Type B pancreatic cell (in vitro differentiated cells): ENCODE results near the gene PRAC2. TPM values are rescaled to one million over a fixed set of nuclear protein-coding genes. Genes with fewer than 3 reads are reported as not detected.

Source experiments
- DNase-seq: peaks from one replicate; pipeline ENCODE4 v3.0.0; 2021; ENCODE audit warnings: mixed read lengths; ENCODE audit not compliant: unreplicated experiment; ENCODE audit errors: extremely low spot score
- H3K27ac Mint-ChIP-seq: 2 replicates; pipeline ENCODE4 v1.8.0; 2021; ENCODE audit warnings: mild to moderate bottlenecking, mixed read lengths
- H3K27me3 Mint-ChIP-seq: 2 replicates; pipeline ENCODE4 v1.8.0; 2021; ENCODE audit warnings: mixed read lengths
- H3K36me3 Mint-ChIP-seq: 2 replicates; pipeline ENCODE4 v1.8.0; 2021; ENCODE audit warnings: mixed read lengths
- H3K4me1 Mint-ChIP-seq: one replicate; pipeline ENCODE4 v1.8.0; 2021; ENCODE audit warnings: mixed read lengths; ENCODE audit not compliant: unreplicated experiment
- H3K4me3 Mint-ChIP-seq: 2 replicates; pipeline ENCODE4 v1.8.0; 2021; ENCODE audit warnings: mild to moderate bottlenecking, mixed read lengths
- H3K9me3 Mint-ChIP-seq: 2 replicates; pipeline ENCODE4 v1.8.0; 2021; ENCODE audit warnings: mixed read lengths
- microRNA-seq: library from miRNA; unstranded; fragments of <30 nt; microRNA quantifications from one replicate; pipeline ENCODE4, GENCODE V29; 2020
- total RNA-seq: library from RNA; stranded (reverse); gene quantifications from 2 replicates; pipeline ENCODE4 v1.2.1, GENCODE V29; 2021; ENCODE audit warnings: low replicate concordance
- TF ChIP-seq, protein P1 (sequence below): fragments of 200-600 bp; sonication (generic); conservative IDR thresholded peaks from 2 replicates; pipeline ENCODE4 v1.5.0; 2021; ENCODE audit warnings: antibody characterized with exemption, mild to moderate bottlenecking

The PRAC2 gene
- total RNA-seq, 1 donor from 2014 or later: not detected

DNA sequence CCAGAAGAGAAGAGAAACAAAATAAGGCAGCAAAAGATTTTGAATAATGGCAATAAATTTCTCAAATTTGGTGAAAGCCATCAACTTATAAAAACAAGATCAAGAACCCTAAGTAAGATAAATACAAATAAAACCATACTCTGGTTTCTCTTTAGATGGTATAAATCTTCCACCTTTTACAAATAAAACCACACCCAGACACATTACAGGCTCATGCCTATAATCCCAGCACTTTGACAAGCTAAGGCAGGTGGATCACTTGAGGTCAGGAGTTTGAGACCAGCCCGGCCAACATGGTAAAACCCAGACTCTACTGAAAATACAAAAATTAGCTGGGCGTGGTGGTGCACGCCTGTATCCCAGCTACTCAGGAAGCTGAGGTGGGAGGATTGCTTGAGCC is 50.3 kb downstream of the PRAC2 start:
- no peaks in the 10 kb centered on the region for H3K4me1 Mint-ChIP-seq
- TF ChIP-seq, protein P1, sequence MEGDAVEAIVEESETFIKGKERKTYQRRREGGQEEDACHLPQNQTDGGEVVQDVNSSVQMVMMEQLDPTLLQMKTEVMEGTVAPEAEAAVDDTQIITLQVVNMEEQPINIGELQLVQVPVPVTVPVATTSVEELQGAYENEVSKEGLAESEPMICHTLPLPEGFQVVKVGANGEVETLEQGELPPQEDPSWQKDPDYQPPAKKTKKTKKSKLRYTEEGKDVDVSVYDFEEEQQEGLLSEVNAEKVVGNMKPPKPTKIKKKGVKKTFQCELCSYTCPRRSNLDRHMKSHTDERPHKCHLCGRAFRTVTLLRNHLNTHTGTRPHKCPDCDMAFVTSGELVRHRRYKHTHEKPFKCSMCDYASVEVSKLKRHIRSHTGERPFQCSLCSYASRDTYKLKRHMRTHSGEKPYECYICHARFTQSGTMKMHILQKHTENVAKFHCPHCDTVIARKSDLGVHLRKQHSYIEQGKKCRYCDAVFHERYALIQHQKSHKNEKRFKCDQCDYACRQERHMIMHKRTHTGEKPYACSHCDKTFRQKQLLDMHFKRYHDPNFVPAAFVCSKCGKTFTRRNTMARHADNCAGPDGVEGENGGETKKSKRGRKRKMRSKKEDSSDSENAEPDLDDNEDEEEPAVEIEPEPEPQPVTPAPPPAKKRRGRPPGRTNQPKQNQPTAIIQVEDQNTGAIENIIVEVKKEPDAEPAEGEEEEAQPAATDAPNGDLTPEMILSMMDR: no peak
- H3K27me3 Mint-ChIP-seq: peaks cover 37% of the 10 kb centered on the region
- H3K9me3 Mint-ChIP-seq: no peaks in the 10 kb centered on the region
- H3K27ac Mint-ChIP-seq: no peak overlapping the region
- H3K4me3 Mint-ChIP-seq: no peak overlapping the region
- H3K36me3 Mint-ChIP-seq: no peaks in the 10 kb centered on the region
- no peak for DNase-seq

Small RNA genes within 50 kb of the gene (microRNA-seq; reads per million reads assigned to microRNA genes)
- gene MIR3185: not detected

Other genes with a start within 250 kb of the PRAC2 start
- gene HOXB1, start 192.2 kb upstream of the PRAC2 start, total RNA-seq: 0.29 and 0.79 TPM in 2 replicates
- 35.6 and 36.5 TPM in 2 replicates for gene HOXB2, start 178.1 kb upstream of the PRAC2 start, total RNA-seq
- gene HOXB4, start 144.8 kb upstream of the PRAC2 start, total RNA-seq: 14.8 and 27.0 TPM in 2 replicates
- 46.9 and 93.7 TPM in 2 replicates for gene HOXB3, start 132.9 kb upstream of the PRAC2 start, total RNA-seq
- gene HOXB5, start 129.4 kb upstream of the PRAC2 start, total RNA-seq: 10.1 and 20.8 TPM in 2 replicates
- gene HOXB6, start 118.2 kb upstream of the PRAC2 start, total RNA-seq: 17.6 and 20.3 TPM in 2 replicates
- gene HOXB7, start 112.2 kb upstream of the PRAC2 start, total RNA-seq: 9.8 and 11.7 TPM in 2 replicates
- gene HOXB8, start 107.9 kb upstream of the PRAC2 start, total RNA-seq: 16.0 and 17.1 TPM in 2 replicates
- gene HOXB9, start 96.8 kb upstream of the PRAC2 start, total RNA-seq: 1.6 and 9.4 TPM in 2 replicates
- 0.88 TPM in 1 of 2 replicates, not detected in the other for gene PRAC1, start 667 bp upstream of the PRAC2 start, total RNA-seq
- 0.59 TPM in 1 of 2 replicates, not detected in the other for gene HOXB13, start 5.6 kb downstream of the PRAC2 start, total RNA-seq
- gene TTLL6, start 94.0 kb downstream of the PRAC2 start, total RNA-seq: 2.8 and 3.5 TPM in 2 replicates
- 74.5 and 99.7 TPM in 2 replicates for gene CALCOCO2, start 107.8 kb downstream of the PRAC2 start, total RNA-seq
- 91.5 and 92.2 TPM in 2 replicates for gene ATP5MC1, start 169.6 kb downstream of the PRAC2 start, total RNA-seq
- 72.1 and 78.0 TPM in 2 replicates for gene UBE2Z, start 185.2 kb downstream of the PRAC2 start, total RNA-seq
- 97.2 and 117 TPM in 2 replicates for gene SNF8, start 221.7 kb downstream of the PRAC2 start, total RNA-seq
- gene GIP, start 245.4 kb downstream of the PRAC2 start, total RNA-seq: 0.69 TPM in 1 of 2 replicates, not detected in the other